NCI-H187 (cell line): Measurements from ENCODE around the gene XIRP1.

Experiments used
- DNase-seq, 2 experiments: peaks; one replicate each; lab custom pipeline; 2025; lab: John Stamatoyannopoulos, UW

The XIRP1 gene

DNA sequence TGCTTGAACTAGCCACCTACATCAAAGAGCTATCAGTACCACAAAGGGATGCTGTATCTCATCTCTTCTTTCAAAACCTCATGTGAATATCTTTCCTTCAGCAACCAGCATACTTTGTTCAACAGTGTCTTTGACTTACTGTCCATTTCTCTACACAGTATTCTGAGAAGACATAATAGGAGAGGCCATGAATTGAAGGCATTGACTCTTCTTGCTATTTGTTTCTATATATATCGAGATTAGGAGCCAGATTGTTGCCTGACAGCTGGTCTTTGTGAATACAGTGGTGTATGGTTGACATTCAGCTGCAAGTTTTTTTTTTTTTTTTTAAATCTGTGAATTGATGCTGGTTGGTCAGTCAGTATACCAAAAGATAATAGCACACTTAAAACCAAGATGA lies 26.9 kb downstream of the XIRP1 start:
- no peak for DNase-seq

DNA sequence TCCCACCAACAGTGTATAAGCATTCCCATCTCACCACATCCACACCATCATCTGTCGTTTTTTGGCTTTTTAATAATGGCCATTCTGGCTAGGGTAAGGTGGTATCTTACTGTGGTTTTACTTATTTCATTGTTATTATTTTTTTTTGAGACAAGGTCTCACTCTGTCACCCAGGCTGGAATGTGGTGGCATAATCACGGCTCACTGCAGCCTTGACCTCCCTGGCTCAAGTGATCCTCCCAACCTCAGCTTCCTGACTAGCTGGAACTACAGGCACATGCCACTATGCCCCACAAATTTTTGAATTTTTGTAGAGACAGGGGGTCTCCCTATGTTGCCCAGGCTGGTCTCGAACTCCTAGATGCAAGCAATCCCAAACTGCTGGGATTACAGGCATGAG lies 28.0 kb downstream of the XIRP1 start:
- no peak for DNase-seq

DNA sequence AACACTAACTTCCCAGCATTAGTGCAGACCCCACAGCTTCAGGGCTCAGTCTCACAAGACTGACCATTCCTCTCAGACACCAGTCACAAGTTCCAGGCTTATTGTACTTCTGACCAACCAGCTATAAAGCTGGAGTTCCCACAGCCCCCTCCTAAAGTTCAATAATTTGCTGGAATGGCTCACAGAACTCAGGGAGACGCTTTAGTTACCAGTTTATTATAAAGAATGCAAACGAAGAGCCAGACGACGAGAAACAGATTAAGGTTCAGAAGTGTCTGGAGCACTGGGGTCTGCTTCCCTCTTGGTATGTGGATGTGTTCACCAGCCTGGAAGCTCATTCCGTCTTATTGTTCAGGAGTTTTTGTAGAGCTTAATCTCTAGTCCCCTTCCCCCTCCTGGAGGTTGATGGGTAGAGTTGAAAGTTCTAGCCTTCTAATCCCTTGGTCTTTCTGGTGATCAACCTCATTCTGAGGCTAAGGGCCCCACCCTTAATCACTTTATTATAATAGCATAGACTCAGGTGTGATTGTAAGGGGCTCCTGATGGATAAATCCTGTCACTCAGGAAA lies 34.2 kb downstream of the XIRP1 start:
- no peak for DNase-seq

DNA sequence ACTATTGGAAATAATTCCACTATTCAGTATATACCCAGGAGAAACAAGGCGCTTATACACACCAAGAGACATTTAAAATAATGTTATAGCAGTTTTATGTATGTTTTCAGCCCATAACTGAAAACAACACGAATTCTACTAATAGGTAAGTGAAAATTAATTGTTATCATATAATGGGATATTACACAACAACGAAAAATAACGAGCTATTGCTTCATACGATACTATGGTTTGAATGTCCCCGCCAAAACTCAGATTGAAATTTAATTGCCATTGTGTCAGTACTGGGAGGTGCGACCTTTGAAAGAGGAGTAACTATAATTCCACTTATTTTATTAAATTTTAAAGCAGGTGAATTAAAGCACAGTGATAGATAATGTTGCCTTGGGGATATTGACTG lies 35.0 kb downstream of the XIRP1 start:
- no peak for DNase-seq

DNA sequence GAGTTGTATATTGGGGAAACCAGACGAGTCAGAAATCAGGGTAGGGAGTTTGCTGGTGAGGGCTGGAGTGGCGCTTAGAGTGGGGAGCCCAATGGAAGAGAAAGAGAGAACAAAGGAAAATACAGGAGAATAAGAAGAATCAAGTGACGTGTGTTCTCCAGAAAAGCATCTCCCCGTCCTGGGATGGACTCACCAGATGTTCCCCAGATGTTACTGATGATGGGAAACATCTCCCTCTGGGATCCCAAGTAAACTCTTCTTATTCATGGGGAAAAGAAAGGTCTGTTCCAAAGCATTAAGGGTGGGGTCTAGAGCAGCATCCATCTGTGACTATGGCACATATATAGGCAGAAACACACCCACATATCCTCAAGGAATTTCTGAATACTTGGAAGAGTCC lies 36.0 kb downstream of the XIRP1 start:
- no peak for DNase-seq

DNA sequence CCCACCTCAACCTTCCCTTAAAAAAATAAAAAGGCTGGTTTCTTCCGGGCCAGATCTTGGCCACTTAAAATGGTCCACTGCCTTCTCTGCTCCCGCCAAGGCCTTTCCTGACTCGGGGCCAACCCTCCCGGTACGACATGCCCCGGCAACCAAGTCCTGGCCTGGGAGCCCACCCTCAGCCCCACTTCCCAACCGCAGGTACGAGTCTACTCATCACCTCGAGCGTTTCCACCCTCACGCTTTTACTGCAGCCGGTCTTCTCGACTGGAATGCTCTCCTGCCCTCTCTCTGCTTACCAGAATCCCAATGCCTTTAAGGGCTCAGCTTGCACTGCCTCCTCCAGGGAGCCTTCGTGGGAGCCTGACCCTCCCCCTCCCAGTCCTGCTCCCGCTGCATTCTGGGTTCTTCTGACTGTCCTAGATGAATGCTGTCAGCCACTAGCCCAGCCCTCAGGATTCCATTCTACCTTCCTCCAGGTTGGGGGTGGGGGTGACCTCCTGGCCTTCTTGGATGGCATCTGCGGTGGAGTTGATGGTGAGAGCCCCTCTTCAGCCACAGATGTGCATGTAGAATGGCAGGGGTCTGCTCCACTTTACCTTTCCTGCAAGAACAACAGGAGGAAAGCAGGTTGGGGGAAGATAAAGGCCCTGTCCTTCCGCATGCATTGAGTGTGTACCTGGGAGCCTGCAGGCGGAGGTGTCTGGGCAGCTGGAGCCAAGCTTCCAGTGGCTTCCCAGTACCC lies 37.9 kb downstream of the XIRP1 start:
- DNase-seq: no peak

DNA sequence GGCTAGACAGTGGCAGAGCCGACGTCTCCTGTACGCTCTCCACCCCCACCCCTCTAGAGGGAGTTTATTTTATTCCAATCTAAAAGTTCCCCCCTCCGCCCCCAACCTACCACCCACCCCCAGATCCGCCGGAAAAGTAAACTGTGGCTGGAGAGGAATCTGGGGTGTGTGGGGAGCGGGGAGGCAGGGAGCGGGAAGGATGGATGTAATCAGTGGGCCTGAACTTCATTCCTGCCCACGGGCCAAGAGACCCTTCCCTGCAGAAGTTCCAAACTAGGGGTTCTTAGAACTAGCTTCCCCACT lies 38.5 kb downstream of the XIRP1 start:
- DNase-seq: no peak

DNA sequence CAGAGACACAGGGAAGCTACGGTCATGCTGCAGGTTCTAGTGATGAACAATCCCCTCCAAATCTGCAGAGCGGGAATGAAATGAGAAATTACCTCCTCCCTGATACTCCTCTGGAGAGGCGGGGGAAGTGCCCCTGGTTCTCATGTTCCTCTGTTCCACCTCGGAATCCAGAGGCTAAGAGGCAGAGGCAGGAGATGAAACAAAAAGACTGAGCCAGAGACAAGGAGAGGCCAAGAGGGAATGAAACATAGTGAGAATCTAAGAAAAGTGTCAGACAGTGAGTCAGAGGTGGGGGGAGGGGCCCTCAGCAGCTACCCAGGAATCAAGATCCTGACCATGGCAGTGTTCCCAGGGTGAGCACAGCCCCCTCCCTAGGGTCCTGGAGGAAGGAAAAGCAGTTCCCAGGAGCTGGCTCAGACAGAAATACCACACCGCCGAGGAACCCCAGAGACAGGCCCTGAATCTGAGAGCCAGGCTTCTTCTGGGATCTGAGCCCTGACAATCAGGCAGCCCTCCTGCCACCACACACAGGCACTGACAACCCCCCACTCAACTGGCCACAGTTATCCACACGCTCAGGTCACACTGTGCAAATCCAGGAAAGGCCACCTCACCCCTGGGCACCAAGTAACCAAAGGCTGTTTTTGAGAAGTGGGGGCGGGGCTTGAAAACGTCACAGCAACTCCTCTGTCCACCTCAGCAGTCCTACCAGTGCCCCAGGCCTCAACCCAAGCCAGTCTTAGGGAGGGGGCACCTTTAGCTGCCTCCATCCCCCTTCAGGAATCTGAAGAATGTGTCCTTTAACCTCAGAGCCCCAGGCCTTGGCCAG lies 41.4 kb downstream of the XIRP1 start:
- no peak for DNase-seq

DNA sequence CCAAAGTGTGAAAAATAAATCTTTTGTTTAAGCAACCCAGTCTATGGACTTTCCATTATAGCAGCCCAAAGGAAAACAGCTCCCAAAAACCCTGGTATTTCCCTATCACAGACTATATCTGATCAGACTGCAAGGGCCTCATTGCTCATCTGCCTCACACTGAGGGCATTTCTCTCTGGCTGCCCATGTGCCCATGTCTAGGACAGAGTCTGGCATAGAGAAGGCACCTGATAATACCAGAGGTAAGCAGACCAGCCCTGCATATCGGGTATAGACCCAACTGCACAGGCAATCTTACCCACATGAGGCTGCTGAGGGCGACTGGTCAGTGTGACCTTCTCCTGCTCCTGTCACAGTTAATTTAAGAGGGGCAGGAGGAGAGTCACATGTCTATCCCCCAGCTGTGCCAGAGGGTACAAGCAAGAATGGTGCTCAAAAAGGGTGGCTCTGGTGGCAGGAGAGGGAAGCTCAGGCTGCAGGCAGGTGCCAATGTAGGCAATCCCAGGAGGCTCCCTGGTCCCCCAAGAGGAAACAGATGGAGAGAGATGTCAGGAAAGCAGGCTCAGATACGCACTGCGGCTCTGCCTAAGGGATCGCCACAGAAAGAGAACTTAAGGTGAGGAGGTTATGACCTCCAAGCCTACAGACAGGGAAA lies 42.1 kb downstream of the XIRP1 start:
- no peak for DNase-seq

DNA sequence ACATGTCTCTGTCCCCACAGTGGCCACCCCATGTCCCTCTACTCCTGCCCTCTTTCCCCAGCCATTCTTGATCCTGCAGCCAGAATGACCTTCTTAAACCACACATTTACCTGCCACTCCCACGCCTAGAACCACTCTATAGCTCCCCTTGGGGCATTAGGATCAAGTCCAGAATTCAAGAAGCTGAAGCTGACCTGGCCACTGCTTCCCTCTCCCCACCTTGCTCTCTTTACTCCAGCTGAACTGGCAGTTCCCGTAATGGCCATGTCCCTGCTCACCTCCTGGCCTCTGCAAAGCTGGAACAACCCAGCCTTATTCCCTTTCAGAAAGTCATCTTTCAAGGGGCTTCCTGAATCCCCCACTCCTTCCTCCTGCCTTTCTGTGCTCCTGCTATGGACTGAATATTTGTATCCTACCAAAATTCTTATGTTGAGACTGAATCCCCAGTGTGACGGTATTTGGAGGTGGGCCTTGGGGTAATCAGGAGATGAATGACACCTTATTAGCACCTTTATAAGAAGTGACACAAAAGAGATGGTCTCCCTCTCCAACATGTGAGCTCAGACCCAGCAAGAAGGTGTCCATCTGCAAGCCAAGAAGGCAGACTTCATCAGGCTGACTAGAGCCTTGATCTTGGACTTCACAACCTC lies 42.8 kb downstream of the XIRP1 start:
- no peak for DNase-seq

DNA sequence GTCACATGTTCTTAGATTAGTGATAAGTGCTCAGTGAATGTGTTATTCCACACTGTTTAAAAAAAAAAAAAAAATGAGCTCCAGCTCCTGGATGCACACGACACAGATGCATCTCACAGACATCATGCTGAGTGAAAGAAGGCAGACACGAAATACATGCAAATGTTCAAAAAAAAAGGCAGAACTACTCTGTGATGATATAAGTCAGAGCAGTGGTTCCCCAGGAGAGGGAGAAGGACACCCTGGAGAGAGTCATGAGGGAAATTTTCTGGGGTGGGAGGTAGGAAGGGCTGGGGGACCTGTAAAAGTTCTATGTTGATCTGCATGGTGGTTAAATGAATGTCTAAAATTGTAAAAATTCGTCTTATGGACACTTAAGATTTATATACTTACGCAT lies 43.3 kb downstream of the XIRP1 start:
- DNase-seq: no peak

DNA sequence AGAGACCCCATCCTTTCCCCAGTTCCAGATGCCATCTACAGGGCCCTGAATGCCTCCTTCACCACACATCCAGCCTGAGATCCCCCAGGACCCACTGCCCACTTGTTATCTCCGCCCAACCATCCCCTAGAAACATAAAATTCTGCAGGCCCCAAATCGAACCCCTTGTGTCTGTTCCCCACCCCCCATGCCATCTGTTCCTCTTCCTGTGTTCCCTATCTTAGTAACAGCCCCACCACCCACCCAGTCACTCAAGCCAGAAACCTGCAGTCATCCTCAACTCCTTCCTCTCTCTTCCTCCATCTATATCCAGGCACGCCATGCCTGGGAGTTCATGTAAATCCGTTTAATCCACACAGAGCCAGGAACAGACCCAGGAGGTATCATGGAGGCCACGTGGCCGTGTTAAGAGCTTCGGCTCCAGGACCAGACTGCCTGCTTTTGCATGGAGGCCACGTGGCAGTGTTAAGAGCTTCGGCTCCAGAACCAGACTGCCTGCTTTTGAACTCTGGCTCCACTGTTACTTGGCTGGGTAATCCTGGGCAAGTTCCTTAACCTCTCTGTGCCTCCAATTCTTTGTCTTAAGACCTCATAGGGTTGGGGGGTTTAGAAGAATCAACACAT lies 43.8 kb downstream of the XIRP1 start:
- no peak for DNase-seq

DNA sequence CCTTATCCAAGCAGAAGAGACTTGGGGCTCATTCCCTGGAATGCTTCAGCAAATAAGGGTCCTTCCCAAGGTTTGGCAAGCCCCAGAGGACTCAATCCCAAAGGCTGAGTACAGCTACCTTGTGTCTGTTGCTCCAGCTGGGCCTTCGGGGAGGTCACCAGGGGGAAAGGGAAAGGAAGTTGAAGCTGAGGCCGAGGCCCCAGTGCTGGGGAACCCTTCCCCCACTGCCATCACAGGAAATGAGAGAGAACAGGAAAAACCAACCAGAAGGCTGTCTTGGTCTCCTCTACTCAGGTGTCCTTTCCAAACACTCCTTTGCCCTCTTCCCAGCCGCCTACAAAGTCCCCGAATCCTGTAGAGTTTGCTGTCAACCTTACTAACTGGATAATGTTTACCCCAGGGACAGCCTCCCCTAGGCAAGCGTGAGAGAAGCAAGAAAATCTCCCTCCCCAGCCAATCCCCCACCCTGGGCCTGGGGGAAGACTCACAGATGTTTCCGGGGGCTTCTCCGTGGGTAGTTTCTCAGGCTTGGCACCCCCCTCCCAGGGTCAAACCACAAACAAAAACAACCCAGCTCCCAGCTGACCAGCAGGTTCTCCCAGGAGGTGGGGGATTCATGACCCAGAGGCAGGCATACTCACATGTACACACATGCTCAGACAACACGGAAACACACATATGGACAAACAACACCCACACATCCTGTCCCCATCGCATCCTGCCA lies 44.5 kb downstream of the XIRP1 start:
- no peak for DNase-seq

DNA sequence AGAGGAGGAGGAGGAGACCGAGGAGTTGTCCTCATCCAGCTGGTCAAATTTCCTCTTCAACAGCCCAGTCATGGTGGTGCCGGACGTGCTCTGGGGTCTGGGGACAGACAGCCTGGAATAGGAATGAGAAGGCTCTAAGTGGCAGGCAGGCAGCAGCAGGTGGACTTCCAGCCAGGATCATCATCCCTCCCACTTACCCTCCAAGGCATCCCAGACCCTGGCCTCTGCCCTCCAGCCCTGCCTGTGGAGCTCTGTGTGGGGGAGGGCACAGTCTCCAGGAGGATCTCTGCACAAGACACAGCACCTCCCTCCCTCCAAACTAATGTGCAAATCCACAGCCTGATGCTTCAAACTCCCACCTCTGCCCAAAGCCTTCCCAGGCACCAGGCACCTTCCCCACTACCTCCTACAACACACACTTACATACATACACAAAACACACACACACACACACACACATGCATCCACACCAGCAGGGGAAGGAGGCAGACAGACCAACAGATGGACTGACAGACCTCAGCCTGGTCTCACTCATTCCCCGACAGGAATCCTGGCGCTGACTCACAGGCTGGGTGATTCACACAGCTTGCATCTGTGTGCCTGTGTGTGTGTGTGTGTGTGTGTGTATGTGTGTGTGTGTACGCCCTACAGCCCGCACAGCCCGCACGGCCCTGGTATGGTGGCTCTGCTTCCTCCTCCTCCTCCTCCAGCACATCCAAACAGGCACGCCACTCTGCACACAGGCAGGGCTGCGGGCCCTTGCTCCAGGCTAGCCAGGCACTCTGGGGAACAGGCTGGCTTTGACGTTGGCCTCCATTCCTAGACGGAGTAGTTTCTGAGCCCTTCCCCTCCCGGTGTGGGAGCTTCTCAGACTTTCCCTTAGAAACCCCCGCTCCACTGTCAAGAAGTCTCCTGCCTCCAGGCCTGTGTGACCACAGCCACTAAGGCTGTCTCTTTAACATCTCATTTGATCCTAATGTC lies 45.5 kb downstream of the XIRP1 start:
- no peak for DNase-seq

DNA sequence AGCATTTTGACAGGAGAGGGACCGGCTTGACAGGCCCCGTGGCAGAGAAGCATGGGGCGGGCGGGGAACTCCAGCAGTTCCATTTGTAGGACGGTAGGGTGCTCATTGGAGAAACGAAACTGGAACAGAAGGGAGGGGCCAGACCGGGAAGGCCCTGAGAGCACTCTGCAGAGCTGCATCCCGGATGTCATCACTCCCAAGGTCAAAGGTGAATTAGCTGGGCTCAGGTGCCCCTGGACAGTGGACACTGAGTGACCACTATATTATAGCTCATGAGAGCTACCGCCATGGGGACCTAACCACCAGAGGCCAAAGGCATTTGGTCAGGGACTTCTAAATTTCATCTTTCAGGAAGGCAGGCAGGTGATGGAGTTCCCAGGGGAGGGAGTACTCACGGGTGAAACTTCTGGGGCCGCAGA lies 46.3 kb downstream of the XIRP1 start:
- no peak for DNase-seq

DNA sequence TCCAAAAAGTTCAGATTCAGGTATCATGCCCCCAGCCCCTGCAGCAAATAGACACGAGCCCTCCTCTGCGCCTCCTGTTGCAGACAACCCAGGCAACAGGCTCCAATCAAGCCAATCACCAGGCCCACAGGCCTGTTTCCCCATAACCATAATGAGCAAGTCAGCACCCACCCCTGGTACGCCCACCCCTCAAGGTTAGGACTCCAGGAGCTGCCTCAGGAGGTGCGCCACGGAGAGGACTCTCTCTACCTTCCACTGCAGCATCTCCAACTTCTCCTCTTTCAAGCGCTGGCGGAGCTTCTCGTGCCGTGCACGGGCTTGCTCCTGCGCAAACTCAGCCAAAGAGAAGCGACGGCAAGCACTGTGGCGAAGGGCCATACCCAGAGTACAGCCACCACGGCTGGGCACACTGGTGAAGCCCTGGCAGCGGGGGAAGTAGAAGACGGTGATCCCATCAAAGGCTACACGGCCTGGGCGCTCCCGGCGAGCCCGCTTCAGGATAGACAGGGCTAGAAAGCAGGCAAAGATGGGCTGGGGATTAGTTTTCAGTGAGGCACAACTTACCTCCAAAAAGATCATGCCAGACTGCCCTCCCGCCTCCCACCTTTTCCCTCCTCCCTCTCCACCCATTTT lies 47.5 kb downstream of the XIRP1 start:
- DNase-seq: no peak

DNA sequence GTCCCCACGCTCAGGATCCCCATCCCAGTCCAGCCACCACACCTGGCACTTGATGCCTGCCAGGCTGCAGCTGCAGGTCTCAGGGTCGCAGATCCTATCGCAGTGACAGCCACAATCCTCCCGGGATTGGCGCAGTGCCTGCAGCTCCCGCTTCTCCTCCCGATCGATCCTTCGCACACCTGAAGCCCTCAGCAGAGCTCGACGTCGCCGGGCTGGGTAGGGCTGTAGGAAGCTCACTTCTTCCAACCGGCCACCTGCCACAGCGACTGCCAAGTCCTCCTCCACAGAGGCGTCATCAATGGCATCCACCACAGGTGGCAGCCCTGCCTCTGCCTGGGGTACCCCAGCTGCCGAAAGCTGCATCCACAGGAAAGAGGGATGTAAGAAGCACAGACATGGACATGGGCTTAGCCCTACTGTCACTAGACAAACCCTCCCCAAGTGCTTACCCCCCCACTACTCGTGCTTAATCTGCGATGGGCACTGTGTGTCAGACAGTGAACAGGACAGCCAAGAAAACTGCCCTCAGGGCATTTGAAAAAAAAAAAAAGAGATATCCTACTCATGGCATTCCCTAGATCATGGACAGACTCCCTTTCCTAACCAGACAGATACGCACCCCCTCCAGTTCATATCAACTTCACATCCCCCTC lies 48.2 kb downstream of the XIRP1 start:
- no peak for DNase-seq

DNA sequence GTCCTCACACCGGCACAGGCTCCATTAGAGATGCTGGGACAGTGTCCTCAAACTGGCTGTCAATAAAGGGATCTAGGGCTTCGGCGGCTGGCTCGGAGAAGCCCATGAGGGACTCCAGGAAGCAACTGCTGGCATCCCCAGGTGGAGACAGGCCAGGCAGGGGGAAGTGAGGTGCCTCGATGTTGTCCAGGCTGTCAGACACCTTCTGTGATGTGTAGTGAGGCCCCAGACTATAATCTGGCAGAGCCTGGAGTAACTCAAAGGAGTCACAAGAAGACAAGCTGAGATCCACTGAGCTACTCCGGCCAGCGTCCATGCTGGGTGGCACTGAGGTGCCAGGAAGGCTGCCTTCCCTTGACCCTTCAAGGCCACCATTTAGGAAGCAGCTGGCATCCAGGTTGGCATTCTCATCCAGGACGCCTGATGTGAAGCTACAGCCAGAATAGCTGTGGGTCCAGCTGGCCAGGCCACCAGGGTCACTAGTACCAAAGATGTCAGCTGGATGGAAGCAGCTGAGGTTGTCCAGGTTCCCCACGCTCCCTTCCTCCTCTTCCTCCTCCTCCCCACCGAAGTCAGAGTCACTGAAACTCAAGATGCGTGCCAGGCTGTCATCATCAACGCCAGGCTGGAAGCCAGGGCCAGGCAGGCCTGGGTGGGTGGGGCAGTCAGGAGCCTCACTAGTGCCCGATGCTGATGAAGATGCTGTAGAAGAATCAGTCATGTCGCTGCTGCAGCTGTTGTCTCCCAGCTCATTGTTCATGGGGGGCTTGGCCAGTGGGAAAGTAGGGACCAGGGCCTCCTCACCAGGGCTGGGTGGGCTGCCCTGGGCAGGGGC lies 49.1 kb downstream of the XIRP1 start:
- DNase-seq: no peak
